Left lung (tissue), 10 donors: Measurements from ENCODE around the gene TGM6. TPM values are rescaled to one million over a fixed set of nuclear protein-coding genes. Genes with fewer than 3 reads are reported as not detected.

Source experiments
- ATAC-seq: fragments of 200-7000 bp; cut with Tn5 transposase; one replicate; pipeline ENCODE4 v1.9.1; 2020; ENCODE audit warnings: moderate library complexity
- DNase-seq, 4 donors: peaks; one replicate each; pipeline ENCODE4 v3.0.0-alpha.2; 2013 to 2020
- H3K27ac ChIP-seq, 2 donors: fragments of 200-600 bp; sonication (generic) in 1 of 2; one replicate each; pipeline versions ENCODE4 v1.5.0 to v1.8.0; 2020 to 2021
- H3K27me3 ChIP-seq, 2 donors: fragments of 200-600 bp; sonication (generic) in 1 of 2; one replicate each; pipeline versions ENCODE4 v1.5.0 to v1.8.0; 2020 to 2021
- H3K36me3 ChIP-seq, 2 donors: fragments of 200-600 bp; sonication (generic) in 1 of 2; one replicate each; pipeline versions ENCODE4 v1.5.0 to v1.8.0; 2020 to 2021
- H3K4me1 ChIP-seq, 2 donors: fragments of 200-600 bp; one replicate each; pipeline ENCODE4 v1.8.0; 2021
- H3K4me3 ChIP-seq, 2 donors: fragments of 200-600 bp; sonication (generic) in 1 of 2; one replicate each; pipeline versions ENCODE4 v1.5.0 to v1.8.0; 2020 to 2021; ENCODE audit warnings: mild to moderate bottlenecking in 1 of 2
- H3K9me3 ChIP-seq, 2 donors: fragments of 200-600 bp; sonication (generic) in 1 of 2; one replicate each; pipeline versions ENCODE4 v1.5.0 to v1.8.0; 2020 to 2021
- intact Hi-C, 2 donors: fragments of 100-400 bp; cut with DNase I; formaldehyde crosslinking; loops; one replicate each; pipeline versions ENCODE4 v1.11.2 to v1.14.2; 2022
- polyA plus RNA-seq, 6 donors: library from polyadenylated mRNA; unstranded; fragments of 120-200 nt; gene quantifications; one replicate each; pipeline ENCODE4 v1.2.1, GENCODE V29; 2013; ENCODE audit not compliant: insufficient read length in 6 of 6
- total RNA-seq, 2 donors: library from RNA; stranded (reverse); fragmentation: NEBNext Ultra II Directional; extraction: Animal tissue kit (Norgen Biotek cat#: 25700); gene quantifications; one replicate each; pipeline ENCODE4 v1.2.1, GENCODE V29; 2021
- TF ChIP-seq, protein P1 (sequence below), 2 donors: fragments of 200-600 bp; sonication (generic) in 1 of 2; IDR thresholded peaks; one replicate each; pipeline versions ENCODE4 v1.5.0 to v1.8.0; 2021; ENCODE audit warnings: antibody characterized with exemption in 2 of 2
- donor health status: DM: no; HTN: yes; CAD: no.
- donor health status: DM: no; HTN: no; CAD: no.

Gene TGM6
- total and polyA plus RNA-seq, 8 donors = not detected

DNA sequence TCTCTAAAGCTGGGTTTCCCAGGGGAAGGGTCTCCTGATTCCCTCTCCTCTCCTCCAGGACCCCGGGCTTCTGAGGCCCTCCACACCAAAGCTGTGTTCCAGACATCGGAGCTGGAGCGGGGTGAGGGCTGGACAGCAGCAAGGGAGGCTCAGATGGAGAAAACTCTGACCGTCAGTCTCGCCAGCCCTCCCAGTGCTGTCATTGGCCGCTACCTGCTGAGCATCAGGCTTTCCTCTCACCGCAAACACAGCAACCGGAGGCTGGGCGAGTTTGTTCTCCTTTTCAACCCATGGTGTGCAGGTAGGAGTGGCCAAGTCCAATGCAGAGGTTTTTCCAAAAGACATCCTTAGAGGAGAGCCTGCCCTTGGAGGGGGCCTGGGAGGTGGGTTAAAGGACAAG, 14.4 kb downstream of the TGM6 start:
- H3K36me3 ChIP-seq = no peaks in the 10 kb centered on the region
- intact Hi-C loops = no loop called here
- no peaks in the 10 kb centered on the region for H3K4me1 ChIP-seq
- no peak overlapping the region for H3K27ac ChIP-seq
- no peak for ATAC-seq
- H3K9me3 ChIP-seq = peaks cover 0 to 10% of the 10 kb centered on the region in 2 donors
- TF ChIP-seq, protein P1, sequence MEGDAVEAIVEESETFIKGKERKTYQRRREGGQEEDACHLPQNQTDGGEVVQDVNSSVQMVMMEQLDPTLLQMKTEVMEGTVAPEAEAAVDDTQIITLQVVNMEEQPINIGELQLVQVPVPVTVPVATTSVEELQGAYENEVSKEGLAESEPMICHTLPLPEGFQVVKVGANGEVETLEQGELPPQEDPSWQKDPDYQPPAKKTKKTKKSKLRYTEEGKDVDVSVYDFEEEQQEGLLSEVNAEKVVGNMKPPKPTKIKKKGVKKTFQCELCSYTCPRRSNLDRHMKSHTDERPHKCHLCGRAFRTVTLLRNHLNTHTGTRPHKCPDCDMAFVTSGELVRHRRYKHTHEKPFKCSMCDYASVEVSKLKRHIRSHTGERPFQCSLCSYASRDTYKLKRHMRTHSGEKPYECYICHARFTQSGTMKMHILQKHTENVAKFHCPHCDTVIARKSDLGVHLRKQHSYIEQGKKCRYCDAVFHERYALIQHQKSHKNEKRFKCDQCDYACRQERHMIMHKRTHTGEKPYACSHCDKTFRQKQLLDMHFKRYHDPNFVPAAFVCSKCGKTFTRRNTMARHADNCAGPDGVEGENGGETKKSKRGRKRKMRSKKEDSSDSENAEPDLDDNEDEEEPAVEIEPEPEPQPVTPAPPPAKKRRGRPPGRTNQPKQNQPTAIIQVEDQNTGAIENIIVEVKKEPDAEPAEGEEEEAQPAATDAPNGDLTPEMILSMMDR (IDR thresholded peaks at IDR 0.05) = no peak
- no peak for DNase-seq
- H3K27me3 ChIP-seq = peaks cover 0 to 12% of the 10 kb centered on the region in 2 donors
- H3K4me3 ChIP-seq = no peak overlapping the region

DNA sequence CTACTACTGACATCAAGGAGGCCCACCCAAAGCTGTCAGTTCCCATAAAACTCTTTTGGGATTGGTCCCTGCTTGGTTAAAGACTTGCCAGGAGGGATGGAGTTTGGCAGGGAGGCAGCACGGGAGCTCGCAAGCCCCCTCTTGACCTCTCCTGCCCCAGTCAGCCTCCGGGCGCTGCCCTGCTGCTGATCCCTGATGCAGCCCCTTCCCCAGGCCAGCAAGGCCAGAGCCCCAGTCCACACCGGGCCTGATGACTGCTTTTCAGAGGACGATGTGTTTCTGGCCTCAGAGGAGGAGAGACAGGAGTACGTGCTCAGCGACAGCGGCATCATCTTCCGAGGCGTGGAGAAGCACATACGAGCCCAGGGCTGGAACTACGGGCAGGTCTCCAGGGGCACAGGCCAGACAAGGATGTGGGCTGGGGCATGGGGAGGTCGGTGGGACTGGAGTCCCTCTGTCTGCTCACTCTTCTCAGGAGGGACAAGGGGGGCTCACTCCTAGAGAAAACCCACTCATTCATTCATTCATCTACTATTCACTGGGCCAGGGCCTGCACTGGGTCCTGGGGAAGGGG, 15.6 kb downstream of the TGM6 start:
- intact Hi-C loops = no loop called here
- Histone ChIP-seq H3K27ac (no peak overlapping the region), H3K4me3 (no peak overlapping the region), H3K27me3 (peaks cover 0 to 12% of the 10 kb centered on the region in 2 donors), H3K4me1 (no peaks in the 10 kb centered on the region), H3K9me3 (peaks cover 0 to 10% of the 10 kb centered on the region in 2 donors), H3K36me3 (no peaks in the 10 kb centered on the region)
- no peak for ATAC-seq
- no peak for DNase-seq
- TF ChIP-seq, protein P1 (IDR thresholded peaks at IDR 0.05) = no peak

DNA sequence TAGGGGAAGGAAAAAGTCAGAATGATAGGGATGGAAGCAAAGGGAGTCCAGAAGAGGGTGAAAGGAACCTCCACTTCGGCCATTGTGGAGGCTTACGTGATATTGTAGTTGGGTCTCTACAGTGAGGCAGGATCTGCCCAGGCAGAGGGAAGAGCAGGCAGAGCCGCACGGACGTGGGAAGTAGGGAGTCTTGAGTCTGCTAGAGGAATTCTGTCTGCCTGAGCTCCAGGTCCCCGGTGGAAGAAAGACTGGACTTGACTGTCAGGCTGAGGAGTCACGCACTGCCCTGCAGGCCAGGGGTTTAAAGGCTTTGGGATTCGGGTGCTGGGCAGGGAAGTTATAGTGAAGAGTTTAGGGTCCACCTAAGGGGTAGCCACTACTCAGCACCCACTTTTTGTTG, 16.4 kb downstream of the TGM6 start:
- TF ChIP-seq, protein P1 (IDR thresholded peaks at IDR 0.05) = no peak
- Histone ChIP-seq H3K27ac (no peak overlapping the region), H3K4me1 (no peaks in the 10 kb centered on the region), H3K4me3 (no peak overlapping the region), H3K27me3 (peaks cover 0 to 12% of the 10 kb centered on the region in 2 donors), H3K9me3 (peaks cover 0 to 10% of the 10 kb centered on the region in 2 donors), H3K36me3 (no peaks in the 10 kb centered on the region)
- no peak for ATAC-seq
- intact Hi-C loops = no loop called here
- no peak for DNase-seq

DNA sequence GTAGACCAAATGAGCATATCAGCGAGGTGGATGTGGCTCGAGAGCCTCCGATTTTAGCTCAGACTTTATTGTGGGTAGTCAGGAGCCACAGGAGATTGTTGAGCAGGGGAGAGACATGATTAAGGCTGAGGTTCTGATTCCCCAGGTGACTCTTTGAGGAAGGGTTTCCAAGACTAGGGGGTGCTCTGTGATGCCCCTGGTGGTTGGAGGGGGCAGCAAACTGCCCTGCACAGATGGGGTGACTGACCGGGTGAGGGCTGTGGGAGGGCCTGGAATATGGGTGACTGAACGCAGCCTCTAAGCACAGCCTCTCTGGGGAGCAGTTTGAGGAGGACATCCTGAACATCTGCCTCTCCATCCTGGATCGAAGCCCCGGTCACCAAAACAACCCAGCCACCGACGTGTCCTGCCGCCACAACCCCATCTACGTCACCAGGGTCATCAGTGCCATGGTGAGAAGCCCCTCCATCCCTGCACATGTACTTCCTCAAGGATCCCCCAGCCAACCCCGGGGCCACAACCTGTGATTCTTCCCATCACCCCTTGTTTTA, 17.0 kb downstream of the TGM6 start:
- H3K4me3 ChIP-seq = no peak overlapping the region
- ATAC-seq = no peak
- H3K4me1 ChIP-seq = no peaks in the 10 kb centered on the region
- TF ChIP-seq, protein P1 (IDR thresholded peaks at IDR 0.05) = no peak
- peaks cover 0 to 12% of the 10 kb centered on the region in 2 donors for H3K27me3 ChIP-seq
- no peak overlapping the region for H3K27ac ChIP-seq
- no peaks in the 10 kb centered on the region for H3K36me3 ChIP-seq
- intact Hi-C loops = no loop called here
- H3K9me3 ChIP-seq = peaks cover 0 to 10% of the 10 kb centered on the region in 2 donors
- DNase-seq = no peak

DNA sequence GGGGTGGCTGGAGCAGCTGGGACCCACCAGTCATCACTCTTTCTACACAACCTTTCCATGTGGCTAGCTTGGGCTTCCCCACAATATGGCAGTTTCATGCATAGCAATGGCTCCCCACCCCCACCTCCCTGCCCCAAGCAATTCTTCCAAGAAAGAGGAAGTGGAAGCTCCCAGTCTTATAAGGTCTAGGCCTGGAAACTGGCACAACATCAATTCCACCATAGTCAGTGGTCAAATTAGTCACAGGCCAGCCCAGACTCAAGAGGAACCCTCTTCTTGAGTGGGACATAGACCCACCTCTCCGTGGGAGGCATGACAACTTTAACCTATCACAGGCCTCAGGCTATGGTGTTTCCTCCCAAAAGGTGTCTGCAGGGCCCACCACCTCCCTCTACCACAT, 17.7 kb downstream of the TGM6 start:
- Histone ChIP-seq H3K27me3 (peaks cover 0 to 12% of the 10 kb centered on the region in 2 donors), H3K4me1 (no peaks in the 10 kb centered on the region), H3K4me3 (no peak overlapping the region), H3K27ac (no peak overlapping the region), H3K9me3 (peaks cover 0 to 10% of the 10 kb centered on the region in 2 donors), H3K36me3 (no peaks in the 10 kb centered on the region)
- TF ChIP-seq, protein P1 (IDR thresholded peaks at IDR 0.05) = no peak
- ATAC-seq (no peak), DNase-seq (no peak)
- intact Hi-C loops = no loop called here
